ENCODE measurements around the gene DNAI4. TPM values are rescaled to one million over a fixed set of nuclear protein-coding genes. Genes with fewer than 3 reads are reported as not detected.
"Not testable (repeated sequence)": the region's sequence is repeated elsewhere in the genome, so short reads cannot be mapped to it uniquely, and the experiment has no call there.

Gene DNAI4
- total RNA-seq, 1 experiment from 2014 or later, result 3.9 TPM

DNA sequence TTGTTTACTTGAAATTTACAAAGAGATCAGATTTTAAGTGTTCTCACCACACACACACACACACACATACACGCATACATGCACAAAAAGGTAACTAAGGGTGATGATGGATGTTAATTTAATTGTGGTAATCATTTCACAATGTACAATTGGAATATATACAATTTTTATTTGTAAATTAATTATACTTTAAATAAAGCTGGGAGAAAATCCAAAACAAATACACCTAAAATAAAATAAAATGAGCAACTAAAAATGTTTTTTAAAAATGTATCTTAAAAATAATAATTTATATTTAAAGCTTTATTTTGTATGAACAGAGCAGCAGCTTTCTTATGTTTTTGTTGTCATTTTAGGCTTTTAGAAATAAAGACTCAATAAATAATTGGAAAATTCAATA lies 115.4 kb downstream of the DNAI4 start:
- RAD21 ChIA-PET (ENCODE audit: low non-redundant PET in 1 of 2, low total read pairs in 2 of 2, uncharacterized antibody in 2 of 2, unreplicated experiment in 2 of 2), result no interaction called here
- no peaks in the 10 kb centered on the region for H3K79me2 ChIP-seq (ENCODE audit: insufficient read depth, low read length)
- H3K9ac ChIP-seq (ENCODE audit: low read length), result no peak overlapping the region
- H2AFZ ChIP-seq (ENCODE audit: low read depth, low read length, poor library complexity, severe bottlenecking), result no peak overlapping the region
- no peaks in the 10 kb centered on the region for H3K9me2 ChIP-seq (ENCODE audit: insufficient read depth)
- CTCF ChIA-PET, result no interaction called here
- intact Hi-C loops (cut with micrococcal nuclease), result no loop called here
- H3K9me3 ChIP-seq (ENCODE audit: control insufficient read depth in 1 of 2, insufficient read depth in 1 of 2, low read depth in 1 of 2, low read length in 2 of 2), result no peaks in the 10 kb centered on the region
- no peak overlapping the region for H3K27ac ChIP-seq (ENCODE audit: low read depth, low read length)
- POLR2A ChIA-PET, result no interaction called here
- no peaks in the 10 kb centered on the region for H4K20me1 ChIP-seq (ENCODE audit: insufficient read depth)
- DNase-seq (ENCODE audit: low read depth, low spot score) (no peak), ATAC-seq (no peak)
- no peak overlapping the region for H3K4me3 ChIP-seq (replicated peaks in 1 of 2; ENCODE audit: low read depth in 1 of 2, low read length in 2 of 2)
- no peaks in the 10 kb centered on the region for H3K4me1 ChIP-seq (ENCODE audit: control insufficient read depth in 1 of 2, insufficient read depth in 2 of 2, low read length in 2 of 2)
- BruUV-seq (replicated peaks), result no TSS peak
- H3K4me2 ChIP-seq (ENCODE audit: low read length), result no peak overlapping the region
- H3K36me3 ChIP-seq (ENCODE audit: control insufficient read depth in 1 of 2, insufficient read depth in 2 of 2, low read length in 2 of 2), result no peaks in the 10 kb centered on the region
- no peaks in the 10 kb centered on the region for H3K27me3 ChIP-seq (ENCODE audit: insufficient read depth, low read length)
- TF ChIP-seq ZFX (IDR thresholded peaks at IDR 0.05), result no peak

DNA sequence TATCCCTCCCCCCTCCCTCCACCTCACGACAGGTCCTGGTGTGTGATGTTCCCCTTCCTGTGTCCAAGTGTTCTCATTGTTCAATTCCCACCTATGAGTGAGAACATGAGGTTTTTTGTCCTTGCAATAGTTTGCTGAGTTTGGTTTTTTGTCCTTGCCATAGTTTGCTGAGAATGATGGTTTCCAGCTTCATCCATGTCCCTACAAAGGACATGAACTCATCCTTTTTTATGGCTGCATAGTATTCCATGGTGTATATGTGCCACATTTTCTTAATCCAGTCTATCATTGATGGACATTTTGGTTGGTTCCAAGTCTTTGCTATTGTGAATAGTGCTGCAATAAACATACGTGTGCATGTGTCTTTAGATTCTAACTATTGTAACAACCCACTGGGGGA lies 128.8 kb downstream of the DNAI4 start:
- H2AFZ ChIP-seq (ENCODE audit: low read depth, low read length, poor library complexity, severe bottlenecking); CTCF ChIA-PET; ATAC-seq; H3K9me2 ChIP-seq (ENCODE audit: insufficient read depth); POLR2A ChIA-PET; H3K9ac ChIP-seq (ENCODE audit: low read length); H3K9me3 ChIP-seq (ENCODE audit: control insufficient read depth in 1 of 2, insufficient read depth in 1 of 2, low read depth in 1 of 2, low read length in 2 of 2); H3K36me3 ChIP-seq (ENCODE audit: control insufficient read depth in 1 of 2, insufficient read depth in 2 of 2, low read length in 2 of 2); H3K27me3 ChIP-seq (ENCODE audit: insufficient read depth, low read length); H3K79me2 ChIP-seq (ENCODE audit: insufficient read depth, low read length); H3K27ac ChIP-seq (ENCODE audit: low read depth, low read length); H3K4me1 ChIP-seq (ENCODE audit: control insufficient read depth in 1 of 2, insufficient read depth in 2 of 2, low read length in 2 of 2); intact Hi-C loops (cut with micrococcal nuclease); DNase-seq (ENCODE audit: low read depth, low spot score); H3K4me2 ChIP-seq (ENCODE audit: low read length); H3K4me3 ChIP-seq (replicated peaks in 1 of 2; ENCODE audit: low read depth in 1 of 2, low read length in 2 of 2); BruUV-seq (replicated peaks); H4K20me1 ChIP-seq (ENCODE audit: insufficient read depth); RAD21 ChIA-PET (ENCODE audit: low non-redundant PET in 1 of 2, low total read pairs in 2 of 2, uncharacterized antibody in 2 of 2, unreplicated experiment in 2 of 2): not testable (repeated sequence)
